ENCODE measurements around the gene MED23.

The MED23 gene

GRCh38 chr6:131565056-131565455, 63.0 kb downstream of the MED23 start:
- no peak overlapping the region for H3K4me2 ChIP-seq (ENCODE audit: low read depth, low read length, poor library complexity, severe bottlenecking)
- TF ChIP-seq CTCF (conservative IDR thresholded peaks at IDR 0.05; ENCODE audit: low read length) (no peak), EZH2phosphoT487 (IDR thresholded peaks at IDR 0.05; ENCODE audit: borderline replicate concordance) (no peak)
- H3K4me3 ChIP-seq (ENCODE audit: low read length, poor library complexity, severe bottlenecking): no peak overlapping the region
- no peaks in the 10 kb centered on the region for H3K9me2 ChIP-seq (replicated peaks; ENCODE audit: low read depth, low read length)
- no peaks in the 10 kb centered on the region for H4K20me1 ChIP-seq (ENCODE audit: insufficient read depth, low read length, poor library complexity, severe bottlenecking)
- no peak overlapping the region for H3K9ac ChIP-seq (ENCODE audit: low read depth, low read length, poor library complexity, severe bottlenecking)
- H3K36me3 ChIP-seq (ENCODE audit: insufficient read depth, low read length): no peaks in the 10 kb centered on the region
- H3K4me1 ChIP-seq (ENCODE audit: insufficient read depth, low read length, poor library complexity, severe bottlenecking): no peaks in the 10 kb centered on the region
- H3K79me2 ChIP-seq (ENCODE audit: insufficient read depth, low read length): no peaks in the 10 kb centered on the region
- H2AFZ ChIP-seq (ENCODE audit: low read length): no peak overlapping the region
- H3F3A ChIP-seq (ENCODE audit: low read depth): no peaks in the 10 kb centered on the region
- no peaks in the 10 kb centered on the region for H3K9me3 ChIP-seq (ENCODE audit: insufficient read depth, low read depth, low read length)
- H3K27me3 ChIP-seq (ENCODE audit: insufficient read depth, low read length, poor library complexity, severe bottlenecking): no peaks in the 10 kb centered on the region

DNA sequence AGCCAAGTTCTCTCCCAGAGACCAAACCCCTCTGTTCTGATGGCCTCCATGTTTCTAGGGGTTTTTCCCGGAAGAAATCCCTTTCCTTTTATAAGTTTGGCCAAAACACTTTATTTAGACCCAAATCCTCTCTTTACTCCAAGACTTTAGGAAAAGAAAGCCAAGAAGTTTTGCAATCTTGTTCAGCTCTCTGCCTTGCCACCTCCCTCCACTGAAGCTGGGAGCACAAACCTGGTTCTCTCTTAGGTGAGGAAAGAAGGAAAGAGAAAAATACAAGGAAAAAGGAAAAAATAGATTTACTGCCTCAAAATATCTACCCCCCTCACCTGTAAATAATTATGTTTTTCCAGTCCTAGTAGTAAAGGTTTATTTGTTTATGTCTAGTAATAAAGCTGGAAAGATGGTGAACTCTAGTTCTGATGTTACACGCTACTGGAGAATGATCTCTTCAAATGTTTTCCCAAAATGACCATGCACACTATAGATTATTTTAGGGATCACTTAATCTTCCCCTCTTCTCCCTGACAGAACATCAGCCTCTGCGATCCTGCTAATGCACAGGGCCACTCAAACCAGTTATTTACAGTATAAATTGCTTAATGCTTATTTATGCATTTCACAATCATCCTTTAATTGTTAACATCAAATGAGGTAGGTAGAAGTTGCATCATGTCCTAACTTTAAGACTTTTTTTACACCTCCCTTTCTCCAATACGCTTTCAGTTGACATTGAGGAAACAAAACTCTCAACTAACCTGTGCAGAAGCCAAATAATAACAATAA, 65.9 kb downstream of the MED23 start:
- H3K4me2 ChIP-seq (ENCODE audit: low read depth, low read length, poor library complexity, severe bottlenecking): no peak overlapping the region
- H4K20me1 ChIP-seq (ENCODE audit: insufficient read depth, low read length, poor library complexity, severe bottlenecking): no peaks in the 10 kb centered on the region
- no peaks in the 10 kb centered on the region for H3K4me1 ChIP-seq (ENCODE audit: insufficient read depth, low read length, poor library complexity, severe bottlenecking)
- H3K27me3 ChIP-seq (ENCODE audit: insufficient read depth, low read length, poor library complexity, severe bottlenecking): no peaks in the 10 kb centered on the region
- H3F3A ChIP-seq (ENCODE audit: low read depth): no peaks in the 10 kb centered on the region
- no peaks in the 10 kb centered on the region for H3K9me2 ChIP-seq (replicated peaks; ENCODE audit: low read depth, low read length)
- H3K4me3 ChIP-seq (ENCODE audit: low read length, poor library complexity, severe bottlenecking): no peak overlapping the region
- H3K9ac ChIP-seq (ENCODE audit: low read depth, low read length, poor library complexity, severe bottlenecking): no peak overlapping the region
- no peak overlapping the region for H2AFZ ChIP-seq (ENCODE audit: low read length)
- no peaks in the 10 kb centered on the region for H3K79me2 ChIP-seq (ENCODE audit: insufficient read depth, low read length)
- TF ChIP-seq EZH2phosphoT487 (IDR thresholded peaks at IDR 0.05; ENCODE audit: borderline replicate concordance): no peak
- no peak for TF ChIP-seq CTCF (conservative IDR thresholded peaks at IDR 0.05; ENCODE audit: low read length)
- H3K9me3 ChIP-seq (ENCODE audit: insufficient read depth, low read depth, low read length): no peaks in the 10 kb centered on the region
- no peaks in the 10 kb centered on the region for H3K36me3 ChIP-seq (ENCODE audit: insufficient read depth, low read length)

- Histone ChIP-seq H3K9ac (ENCODE audit: low read depth, low read length, poor library complexity, severe bottlenecking) (no peak overlapping the region), H3K4me1 (ENCODE audit: insufficient read depth, low read length, poor library complexity, severe bottlenecking) (no peaks in the 10 kb centered on the region), H3F3A (ENCODE audit: low read depth) (no peaks in the 10 kb centered on the region), H3K27me3 (ENCODE audit: insufficient read depth, low read length, poor library complexity, severe bottlenecking) (no peaks in the 10 kb centered on the region), H3K4me3 (ENCODE audit: low read length, poor library complexity, severe bottlenecking) (no peak overlapping the region), H3K36me3 (ENCODE audit: insufficient read depth, low read length) (no peaks in the 10 kb centered on the region), H3K79me2 (ENCODE audit: insufficient read depth, low read length) (no peaks in the 10 kb centered on the region), H2AFZ (ENCODE audit: low read length) (no peak overlapping the region), H3K4me2 (ENCODE audit: low read depth, low read length, poor library complexity, severe bottlenecking) (no peak overlapping the region), H3K9me3 (ENCODE audit: insufficient read depth, low read depth, low read length) (no peaks in the 10 kb centered on the region), H4K20me1 (ENCODE audit: insufficient read depth, low read length, poor library complexity, severe bottlenecking) (no peaks in the 10 kb centered on the region), H3K9me2 (replicated peaks; ENCODE audit: low read depth, low read length) (no peaks in the 10 kb centered on the region)
- TF ChIP-seq EZH2phosphoT487 (IDR thresholded peaks at IDR 0.05; ENCODE audit: borderline replicate concordance) (no peak), CTCF (conservative IDR thresholded peaks at IDR 0.05; ENCODE audit: low read length) (no peak)
Measured at GRCh38 chr6:131558922-131559321, 69.1 kb downstream of the MED23 start.

Measured in Loucy (cell line).